Thoracic aorta (tissue), 2 donors: ENCODE results near the gene DES. TPM values are rescaled to one million over a fixed set of nuclear protein-coding genes. Genes with fewer than 3 reads are reported as not detected.
A peak's percentile ranks its signal among the peaks of the same experiment; 100 is the strongest.

Source experiments
- ATAC-seq: fragments of 150-250 bp; one replicate; pipeline ENCODE4 v1.8.0; 2017; ENCODE audit warnings: low read depth; ENCODE audit not compliant: insufficient number of reproducible peaks, low FRiP score
- DNase-seq: peaks from one replicate; pipeline ENCODE4 v3.0.0-alpha.2; 2020; ENCODE audit warnings: low spot score
- H3K27ac ChIP-seq, 2 donors: fragments of 200-600 bp; sonication (generic); 1 replicate in 1 of 2; 2 replicates in 1 of 2; pipeline ENCODE4 v1.5.1; 2016; ENCODE audit warnings: mild to moderate bottlenecking in 2 of 2, moderate library complexity in 2 of 2
- H3K27me3 ChIP-seq: fragments of 200-600 bp; sonication (generic); replicated peaks from 2 replicates; pipeline ENCODE4 v1.6.0; 2016; ENCODE audit warnings: mild to moderate bottlenecking; ENCODE audit not compliant: insufficient read depth
- H3K36me3 ChIP-seq: fragments of 200-600 bp; sonication (generic); one replicate; pipeline ENCODE4 v1.5.1; 2016
- H3K4me1 ChIP-seq, 2 donors: fragments of 200-600 bp; sonication (generic); 1 replicate in 1 of 2; 2 replicates in 1 of 2; pipeline versions ENCODE4 v1.5.1 to v1.6.0; 2016; ENCODE audit warnings: low read depth in 2 of 2, mild to moderate bottlenecking in 1 of 2; ENCODE audit not compliant: control insufficient read depth in 1 of 2
- H3K4me3 ChIP-seq: fragments of 200-600 bp; sonication (generic); 2 replicates; pipeline ENCODE4 v1.5.1; 2016; ENCODE audit warnings: mild to moderate bottlenecking
- H3K9me3 ChIP-seq: fragments of 200-600 bp; sonication (generic); 2 replicates; pipeline ENCODE4 v1.5.1; 2016
- CTCF ChIP-seq: fragments of 200-600 bp; sonication (generic); IDR thresholded peaks from one replicate; pipeline ENCODE4 v1.5.1; 2019; ENCODE audit warnings: antibody characterized with exemption
- total RNA-seq, 2 donors: library from RNA; depleted of rRNA; stranded (reverse); fragments of >200 nt; gene quantifications; one replicate each; pipeline versions ENCODE4 v1.1.0 to v1.2.3, GENCODE V29; 2016

DES gene
- total RNA-seq, 2 donors from 2014 or later, result 146 to 302 TPM

- no peaks in the 10 kb centered on the region for H3K36me3 ChIP-seq
- no peak for ATAC-seq
- no peak overlapping the region for H3K4me3 ChIP-seq
- no peak for DNase-seq
- no peaks in the 10 kb centered on the region for H3K9me3 ChIP-seq
- TF ChIP-seq CTCF, result no peak
- peaks cover 21 to 67% of the 10 kb centered on the region in 2 donors for H3K4me1 ChIP-seq
- H3K27me3 ChIP-seq, result no peaks in the 10 kb centered on the region
- no peak overlapping the region for H3K27ac ChIP-seq
Measured at GRCh38 chr2:219420687-219421086, 2.5 kb downstream of the DES start.

GRCh38 chr2:219421323-219421722 lies 3.1 kb downstream of the DES start:
- Histone ChIP-seq H3K36me3 (peaks cover 4% of the 10 kb centered on the region), H3K27ac (no peak overlapping the region), H3K27me3 (no peaks in the 10 kb centered on the region), H3K4me1 (peaks cover 21 to 64% of the 10 kb centered on the region in 2 donors), H3K9me3 (no peaks in the 10 kb centered on the region), H3K4me3 (no peak overlapping the region)
- no peak for TF ChIP-seq CTCF
- ATAC-seq (no peak), DNase-seq (no peak)

GRCh38 chr2:219422952-219423534 lies 4.9 kb downstream of the DES start:
- H3K27me3 ChIP-seq, result no peaks in the 10 kb centered on the region
- peak overlapping the region in 1 of 2 donors; percentile 8 for H3K27ac ChIP-seq
- peaks cover 9 to 47% of the 10 kb centered on the region in 2 donors for H3K4me1 ChIP-seq
- DNase-seq (no peak), ATAC-seq (no peak)
- H3K9me3 ChIP-seq, result no peaks in the 10 kb centered on the region
- peaks cover 5% of the 10 kb centered on the region for H3K36me3 ChIP-seq
- no peak for TF ChIP-seq CTCF
- H3K4me3 ChIP-seq, result no peak overlapping the region

- Histone ChIP-seq H3K4me1 (peaks cover 6 to 40% of the 10 kb centered on the region in 2 donors), H3K4me3 (peak overlapping the region; percentile 21), H3K9me3 (no peaks in the 10 kb centered on the region), H3K36me3 (peaks cover 5% of the 10 kb centered on the region), H3K27ac (peak overlapping the region; percentile 74 to 78), H3K27me3 (no peaks in the 10 kb centered on the region)
- ATAC-seq (peak; percentile 26), DNase-seq (no peak)
- TF ChIP-seq CTCF, result no peak
Measured at GRCh38 chr2:219423652-219424377, 5.6 kb downstream of the DES start.

- H3K9me3 ChIP-seq, result no peaks in the 10 kb centered on the region
- H3K27ac ChIP-seq, result peak overlapping the region in 1 of 2 donors; percentile 78
- no peaks in the 10 kb centered on the region for H3K27me3 ChIP-seq
- no peak for TF ChIP-seq CTCF
- ATAC-seq (no peak), DNase-seq (no peak)
- H3K4me3 ChIP-seq, result no peak overlapping the region
- peaks cover 3 to 32% of the 10 kb centered on the region in 2 donors for H3K4me1 ChIP-seq
- H3K36me3 ChIP-seq, result peaks cover 5% of the 10 kb centered on the region
Measured at GRCh38 chr2:219425238-219426067, 7.3 kb downstream of the DES start.
